Testis (tissue), 3 donors: ENCODE measurements around the gene ERN2. TPM values are rescaled to one million over a fixed set of nuclear protein-coding genes. Genes with fewer than 3 reads are reported as not detected.
"Not testable (repeated sequence)": the region's sequence is repeated elsewhere in the genome, so short reads cannot be mapped to it uniquely, and the experiment has no call there.

Source experiments
- DNase-seq: peaks from one replicate; pipeline ENCODE4 v3.0.0-alpha.2; 2019
- H3K27ac ChIP-seq, 2 donors: fragments of 200-600 bp; sonication (generic); one replicate each; pipeline ENCODE4 v1.5.1; 2019
- H3K27me3 ChIP-seq: fragments of 200-600 bp; sonication (generic); one replicate; pipeline ENCODE4 v1.5.1; 2019
- H3K36me3 ChIP-seq: fragments of 200-600 bp; sonication (generic); one replicate; pipeline ENCODE4 v1.5.1; 2017; ENCODE audit warnings: low read depth; ENCODE audit errors: missing control alignments
- H3K4me1 ChIP-seq: fragments of 200-600 bp; sonication (generic); one replicate; pipeline ENCODE4 v1.5.1; 2019
- H3K4me3 ChIP-seq, 2 donors: fragments of 200-600 bp; sonication (generic); one replicate each; pipeline ENCODE4 v1.5.1; 2017 to 2019
- H3K9me3 ChIP-seq: fragments of 200-600 bp; sonication (generic); one replicate; pipeline ENCODE4 v1.5.1; 2017
- CTCF ChIP-seq, 3 experiments: fragments of 450-650 bp in 2 of 3; fragments of 200-600 bp in 1 of 3; sonication (generic) in 1 of 3; IDR thresholded peaks; one replicate each; pipeline ENCODE4 v1.5.1; 2016 to 2019; ENCODE audit warnings: antibody characterized with exemption in 3 of 3, mild to moderate bottlenecking in 2 of 3, moderate library complexity in 1 of 3
- POLR2A ChIP-seq: fragments of 450-650 bp; IDR thresholded peaks from one replicate; pipeline ENCODE4 v1.6.1; 2017; ENCODE audit warnings: antibody characterized with exemption, mild to moderate bottlenecking, moderate library complexity
- WGBS, 2 donors: methylation state at CpG; one replicate each; pipeline ENCODE4 v1.1.5; 2018; 5-methylcytosine and 5-hydroxymethylcytosine counted together
- intact Hi-C: fragments of 100-400 bp; cut with DNase I; formaldehyde crosslinking; loops from one replicate; pipeline ENCODE4 v1.15.1; 2023; ENCODE audit warnings: low total_unique reads
- polyA plus RNA-seq: library from polyadenylated mRNA; stranded (reverse); fragments of 350-450 nt; fragmentation: Illumina TruSeq; extraction: RNeasy Lipid Tissue Mini Kit (QIAGEN cat#74804); gene quantifications from one replicate; pipeline ENCODE4 v1.2.3, GENCODE V29; 2014; ENCODE audit warnings: low read depth, low replicate concordance; ENCODE audit not compliant: insufficient read depth
- total RNA-seq, 2 donors: library from RNA; depleted of rRNA; stranded (reverse); fragments of >200 nt; gene quantifications; one replicate each; pipeline ENCODE4 v1.2.3, GENCODE V29; 2016

ERN2 gene
- total and polyA plus RNA-seq, 3 donors from 2014 or later: 0.32 to 0.94 (median 0.37) TPM

DNA sequence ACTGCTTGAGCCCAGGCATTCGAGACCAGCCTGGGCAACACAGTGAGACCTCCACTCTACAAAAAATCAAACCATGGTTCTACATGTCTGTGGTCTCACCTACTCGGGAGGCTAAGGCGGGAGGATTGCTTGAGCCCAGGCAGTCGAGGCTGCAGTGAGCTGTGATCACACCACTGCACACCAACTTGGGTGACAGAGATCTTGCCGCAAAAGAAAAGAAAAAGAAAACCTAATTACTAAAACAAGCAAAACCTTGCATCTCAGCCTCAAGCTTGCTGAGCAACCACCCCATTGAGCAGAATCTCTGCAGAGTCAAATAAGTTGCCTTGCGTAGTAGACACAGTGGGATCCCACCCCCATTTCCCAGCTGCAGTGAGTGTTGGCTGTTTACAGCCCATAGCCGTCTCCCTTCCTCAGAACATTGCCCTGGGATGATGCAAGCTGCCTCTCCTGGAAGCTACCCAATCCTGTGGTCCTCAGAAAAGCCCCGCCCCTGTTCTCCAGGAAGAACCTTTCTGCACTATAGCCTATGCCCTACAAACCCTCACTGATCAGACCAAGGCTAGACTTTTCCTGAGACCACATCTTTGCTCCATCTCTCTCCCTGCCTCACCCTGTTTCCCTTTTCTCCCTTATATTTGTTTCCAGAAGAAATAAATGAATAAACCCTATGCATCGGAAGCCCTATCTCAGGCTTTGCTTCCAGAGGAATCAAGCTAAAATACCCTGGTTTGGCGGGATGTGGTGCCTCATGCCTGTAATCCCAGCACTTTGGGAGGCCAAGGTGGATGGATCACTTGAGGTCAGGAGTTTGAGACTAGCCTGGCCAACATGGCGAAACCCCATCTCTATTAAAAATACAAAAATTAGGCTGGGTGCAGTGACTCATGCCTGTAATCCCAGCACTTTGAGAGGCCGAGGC is 16.7 kb upstream of the ERN2 start:
- Histone ChIP-seq H3K27me3 (no peaks in the 10 kb centered on the region), H3K27ac (no peak overlapping the region), H3K9me3 (no peaks in the 10 kb centered on the region), H3K4me3 (no peak overlapping the region), H3K4me1 (no peaks in the 10 kb centered on the region), H3K36me3 (no peaks in the 10 kb centered on the region)
- DNase-seq: no peak
- intact Hi-C loops: no loop called here
- WGBS, 2 donors: 78 to 82% methylated on average over 11 to 12 of the region's 12 CpGs
- no peak for TF ChIP-seq CTCF (IDR thresholded peaks at IDR 0.05)
- TF ChIP-seq POLR2A: no peak

- Histone ChIP-seq H3K4me1 (no peaks in the 10 kb centered on the region), H3K4me3 (peak overlapping the region in 1 of 2 donors; percentile 29), H3K27ac (no peak overlapping the region), H3K36me3 (no peaks in the 10 kb centered on the region), H3K27me3 (no peaks in the 10 kb centered on the region), H3K9me3 (no peaks in the 10 kb centered on the region)
- WGBS, 2 donors: 37 to 46% methylated on average over 10 of the region's 10 CpGs
- TF ChIP-seq POLR2A (no peak), CTCF (IDR thresholded peaks at IDR 0.05) (no peak)
- intact Hi-C loops: no loop called here
- DNase-seq: no peak
These were observed 15.1 kb upstream of the ERN2 start for GRCh38 chr16:23728112-23728477.

- TF ChIP-seq POLR2A: no peak
- no peak for TF ChIP-seq CTCF (IDR thresholded peaks at IDR 0.05)
- Histone ChIP-seq H3K9me3 (no peaks in the 10 kb centered on the region), H3K36me3 (no peaks in the 10 kb centered on the region), H3K4me3 (no peak overlapping the region), H3K4me1 (no peaks in the 10 kb centered on the region), H3K27me3 (no peaks in the 10 kb centered on the region), H3K27ac (no peak overlapping the region)
- intact Hi-C loops: no loop called here
- no peak for DNase-seq
- WGBS, 2 donors: 64 to 79% methylated on average over 3 of the region's 3 CpGs
These were observed 13.7 kb upstream of the ERN2 start for GRCh38 chr16:23726710-23727109.

GRCh38 chr16:23724785-23725131 is 11.7 kb upstream of the ERN2 start:
- TF ChIP-seq POLR2A: no peak
- intact Hi-C loops: no loop called here
- no peaks in the 10 kb centered on the region for H3K9me3 ChIP-seq
- 58 to 71% methylated on average over 3 of the region's 3 CpGs for WGBS, 2 donors
- no peak overlapping the region for H3K27ac ChIP-seq
- H3K4me3 ChIP-seq: no peak overlapping the region
- DNase-seq: no peak
- no peaks in the 10 kb centered on the region for H3K27me3 ChIP-seq
- no peaks in the 10 kb centered on the region for H3K4me1 ChIP-seq
- H3K36me3 ChIP-seq: no peaks in the 10 kb centered on the region

DNA sequence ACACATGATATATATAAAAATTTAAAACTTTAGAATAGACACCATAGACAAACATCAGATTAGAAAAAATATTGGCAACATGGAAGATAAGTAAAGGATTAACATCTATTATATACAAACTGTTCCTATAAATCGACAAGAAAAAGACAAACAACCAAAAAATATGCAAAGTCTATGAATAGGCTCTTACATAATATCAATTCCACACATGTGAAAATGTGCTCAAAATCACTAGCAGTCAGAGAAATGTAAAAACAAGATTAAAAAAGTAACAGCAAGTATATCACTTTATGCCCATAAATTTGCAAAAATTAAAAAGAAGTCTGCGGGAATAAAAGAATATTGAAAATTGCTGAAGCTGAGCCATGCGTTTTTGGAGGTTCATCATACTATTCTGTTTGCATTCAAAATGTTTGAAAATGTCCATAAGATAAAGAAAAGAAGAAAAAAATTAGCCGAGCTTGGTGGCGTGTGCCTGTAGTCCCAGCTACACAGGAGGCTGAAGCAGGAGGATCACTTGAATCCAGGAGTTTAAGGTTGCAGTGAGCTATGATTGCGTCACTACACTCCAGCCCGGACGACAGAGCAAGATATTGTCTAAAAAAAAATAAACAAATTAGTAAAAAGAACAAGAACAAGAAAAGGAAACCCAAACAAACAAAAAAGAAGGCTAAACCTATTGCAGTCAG is 11.2 kb upstream of the ERN2 start:
- Histone ChIP-seq H3K4me3 (no peak overlapping the region), H3K27ac (no peak overlapping the region), H3K27me3 (no peaks in the 10 kb centered on the region), H3K36me3 (no peaks in the 10 kb centered on the region), H3K9me3 (no peaks in the 10 kb centered on the region), H3K4me1 (no peaks in the 10 kb centered on the region)
- TF ChIP-seq POLR2A (no peak), CTCF (IDR thresholded peaks at IDR 0.05) (no peak)
- intact Hi-C loops: no loop called here
- DNase-seq: no peak
- 71 to 77% methylated on average over 8 of the region's 8 CpGs for WGBS, 2 donors

GRCh38 chr16:23722613-23723240 is 9.7 kb upstream of the ERN2 start:
- H3K27ac ChIP-seq, intact Hi-C loops, DNase-seq, H3K4me3 ChIP-seq, H3K27me3 ChIP-seq, H3K36me3 ChIP-seq, H3K9me3 ChIP-seq, H3K4me1 ChIP-seq: not testable (repeated sequence)
- 84 to 85% methylated on average over 9 of the region's 9 CpGs for WGBS, 2 donors
